Muscle of back (tissue), 11 donors: Measurements from ENCODE around the gene AVL9. TPM values are rescaled to one million over a fixed set of nuclear protein-coding genes. Genes with fewer than 3 reads are reported as not detected.
"Not testable (repeated sequence)": the region's sequence is repeated elsewhere in the genome, so short reads cannot be mapped to it uniquely, and the experiment has no call there.

ENCODE experiments used
- DNase-seq, 3 donors: peaks; one replicate each; pipeline versions ENCODE4 v3.0.0 to v3.0.0-alpha.2; 2013
- polyA plus RNA-seq, 10 donors: library from polyadenylated mRNA; unstranded; fragments of 120-200 nt; gene quantifications; one replicate each; pipeline ENCODE4 v1.2.1, GENCODE V29; 2013; ENCODE audit not compliant: insufficient read length in 10 of 10

The AVL9 gene
- polyA plus RNA-seq, 10 donors = 10.3 to 19.7 (median 15.1) TPM

DNA sequence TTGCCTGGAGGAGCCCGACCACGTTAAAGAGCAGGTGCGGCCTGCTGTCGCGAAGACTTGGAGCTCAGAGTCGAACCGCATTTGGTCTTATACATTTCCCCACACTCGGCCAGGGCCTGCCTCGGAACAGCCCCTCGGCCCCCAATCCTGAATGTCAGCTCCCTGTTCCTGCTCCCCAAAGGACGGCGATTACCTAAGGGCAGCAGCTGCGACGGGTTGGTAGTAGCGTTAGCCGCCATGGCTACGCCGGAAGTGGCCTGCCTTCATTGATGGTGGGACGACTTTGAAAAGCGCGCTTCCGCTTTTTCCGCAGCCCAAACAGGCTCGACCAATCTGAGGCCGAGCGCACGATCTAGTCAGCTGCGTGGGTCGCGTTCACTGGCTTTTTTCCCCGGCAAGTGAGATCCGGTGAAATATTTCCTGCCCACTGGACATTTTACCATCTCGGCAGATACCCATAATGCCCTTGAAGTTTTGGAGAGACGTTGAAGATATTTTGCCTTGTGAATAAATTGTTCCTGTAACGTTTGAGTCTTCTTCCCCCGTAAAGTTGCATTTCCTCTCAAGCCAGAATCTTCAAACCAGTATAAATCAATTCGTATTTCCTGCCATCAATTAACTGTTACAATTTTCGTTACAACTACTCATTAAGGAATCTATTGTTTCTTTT, 5.0 kb upstream of the AVL9 start, which contains the start of gene LSM5:
LSM5 (minus strand) TSS at position 254 of the 670 bp plus-strand sequence; CDS start at position 239, 15 bp downstream.
- DNase-seq = peak; percentile 94 to 98 (median 95)

DNA sequence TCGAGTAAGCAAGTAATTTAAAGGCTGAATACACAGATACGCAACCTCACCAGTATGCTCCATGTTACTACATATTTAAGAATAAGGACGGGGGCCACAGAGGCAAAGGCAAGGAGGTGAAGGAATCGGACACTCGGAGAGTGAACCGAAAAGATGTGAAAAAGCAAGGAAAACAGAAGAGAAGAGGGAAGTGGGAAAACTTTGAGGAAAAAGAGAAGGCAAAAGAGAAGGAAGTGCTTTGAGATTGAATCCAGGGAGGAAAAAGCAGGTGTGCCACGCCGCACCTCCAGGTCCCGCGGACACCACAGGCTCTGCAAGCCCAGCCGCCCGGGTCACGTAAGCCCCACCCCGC, 367 bp upstream of the AVL9 start:
- DNase-seq = no peak

DNA sequence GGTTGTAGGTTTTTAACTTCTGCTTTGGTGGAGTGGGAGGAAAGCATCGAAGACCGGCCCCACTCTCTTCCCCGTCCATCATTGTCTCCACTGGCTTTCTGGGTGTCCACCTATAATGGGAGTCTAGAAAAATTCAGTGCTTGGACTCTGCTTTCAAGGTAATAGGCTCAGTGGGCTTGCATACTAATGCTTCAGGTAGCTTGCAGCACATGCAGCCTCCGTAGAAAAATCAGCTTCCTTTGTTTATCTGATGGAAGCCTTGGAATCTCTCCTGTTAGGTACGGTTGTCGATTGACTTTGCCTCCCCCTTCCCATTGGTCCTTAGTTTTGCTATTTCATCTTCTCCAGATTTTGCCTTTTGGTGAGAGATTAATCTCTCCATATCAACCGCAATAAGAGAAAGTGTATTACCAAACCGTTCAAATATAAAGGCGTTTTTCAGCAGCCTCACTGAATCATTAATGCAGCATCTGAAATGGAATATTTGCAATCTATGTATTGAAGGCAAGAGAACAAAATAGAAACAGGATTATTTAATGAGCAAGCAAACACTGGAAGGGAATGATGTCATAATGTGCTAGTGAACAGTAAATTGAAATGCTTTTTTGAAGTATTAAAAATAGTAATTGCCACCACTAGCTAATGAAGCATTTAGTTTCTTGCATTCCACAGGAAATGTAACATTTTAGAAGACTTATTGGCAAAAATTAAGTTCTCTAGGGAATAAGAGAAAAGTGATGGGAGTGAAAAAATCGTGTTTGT, 944 bp downstream of the AVL9 start:
- DNase-seq = peak in 1 of 3 donors; percentile 2

DNA sequence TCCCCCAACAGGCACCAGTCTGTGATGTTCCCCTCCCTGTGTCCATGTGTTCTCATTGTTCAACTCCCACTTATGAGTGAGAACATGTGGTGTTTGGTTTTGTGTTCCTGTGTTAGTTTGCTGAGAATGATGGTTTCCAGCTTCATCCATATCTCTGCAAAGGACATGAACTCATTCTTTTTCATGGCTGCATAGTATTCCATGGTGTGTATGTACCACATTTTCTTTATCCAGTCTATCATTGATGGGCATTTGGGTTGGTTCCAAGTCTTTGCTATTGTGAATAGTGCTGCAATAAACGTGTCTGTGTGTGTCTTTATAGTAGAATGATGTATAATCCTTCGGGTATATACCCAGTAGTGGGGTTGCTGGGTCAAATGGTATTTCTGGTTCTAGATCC, 4.5 kb downstream of the AVL9 start:
- DNase-seq = not testable (repeated sequence)

DNA sequence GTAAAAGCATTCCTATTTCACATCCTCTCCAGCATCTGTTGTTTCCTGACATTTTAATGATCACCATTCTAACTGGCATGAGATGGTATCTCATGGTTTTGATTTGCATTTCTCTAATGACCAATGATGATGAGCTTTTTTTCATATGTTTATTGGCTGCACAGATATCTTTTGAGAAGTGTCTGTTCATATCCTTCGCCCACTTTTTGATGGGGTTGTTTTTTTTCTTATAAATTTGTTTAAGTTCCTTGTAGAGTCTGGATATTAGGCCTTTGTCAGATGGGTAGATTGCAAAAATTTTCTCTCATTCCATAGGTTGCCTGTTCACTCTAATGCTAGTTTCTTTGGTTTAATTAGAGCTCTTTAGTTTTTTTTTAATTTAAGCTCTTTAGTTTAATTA, 4.9 kb downstream of the AVL9 start:
- not testable (repeated sequence) for DNase-seq

DNA sequence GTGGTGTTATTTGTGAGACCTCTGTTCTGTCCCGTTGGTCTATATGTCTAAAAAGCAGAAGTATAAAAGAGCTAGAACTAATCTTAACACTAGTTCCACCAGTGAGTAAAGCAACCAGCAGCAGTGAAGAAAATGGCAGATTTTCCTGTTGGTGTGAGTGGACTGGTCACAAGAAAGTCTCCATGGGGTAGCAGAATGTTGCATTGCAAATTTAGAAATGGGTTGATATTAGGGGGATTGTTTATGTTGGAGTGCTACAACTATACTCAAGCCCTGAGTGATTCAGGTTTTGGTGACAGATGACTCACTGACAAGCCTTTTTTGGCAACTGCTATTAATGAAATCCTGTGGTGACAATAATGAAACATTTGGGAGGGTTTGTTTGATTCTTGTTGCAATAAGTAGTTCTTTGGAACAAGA, 5.6 kb downstream of the AVL9 start:
- DNase-seq = peak in 1 of 3 donors; percentile 48

DNA sequence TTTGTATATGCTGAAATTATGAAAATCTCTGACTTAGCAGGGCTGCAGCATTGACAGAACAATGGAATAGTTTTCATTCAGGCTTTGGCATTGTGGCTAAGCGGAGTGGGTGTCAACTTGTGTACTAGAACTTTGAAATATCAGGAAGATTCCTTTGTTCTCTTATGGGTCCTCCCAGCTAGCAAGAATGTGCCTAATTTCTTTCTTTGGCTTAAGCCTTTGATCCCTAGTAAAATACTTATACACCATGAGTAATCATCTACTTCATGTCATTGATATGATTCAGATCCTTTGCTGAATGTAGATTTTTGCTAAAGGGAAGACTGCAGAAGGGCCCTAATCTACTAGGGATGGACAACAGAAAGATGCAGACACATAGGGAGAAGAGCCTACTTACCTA, 6.2 kb downstream of the AVL9 start:
- DNase-seq = peak in 1 of 3 donors; percentile 42

DNA sequence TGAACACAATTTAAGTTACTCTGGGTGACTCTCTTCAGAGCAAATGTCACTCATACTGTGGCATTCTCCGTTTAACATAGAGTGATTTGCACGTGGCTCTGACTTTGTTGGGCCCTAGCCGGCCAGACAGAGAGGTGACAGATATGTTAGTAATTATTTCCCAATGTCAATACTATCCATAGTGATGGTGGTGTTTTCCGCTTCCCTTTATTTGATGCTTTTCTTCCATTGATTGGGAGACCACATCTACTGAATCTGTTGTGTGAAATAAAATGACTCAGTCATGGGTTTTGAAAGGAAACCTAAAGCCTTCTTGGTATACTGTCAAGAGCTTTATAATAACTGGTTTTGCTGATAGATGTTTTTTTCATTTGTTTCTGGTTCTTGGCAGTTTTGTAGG, 7.4 kb downstream of the AVL9 start:
- no peak for DNase-seq

DNA sequence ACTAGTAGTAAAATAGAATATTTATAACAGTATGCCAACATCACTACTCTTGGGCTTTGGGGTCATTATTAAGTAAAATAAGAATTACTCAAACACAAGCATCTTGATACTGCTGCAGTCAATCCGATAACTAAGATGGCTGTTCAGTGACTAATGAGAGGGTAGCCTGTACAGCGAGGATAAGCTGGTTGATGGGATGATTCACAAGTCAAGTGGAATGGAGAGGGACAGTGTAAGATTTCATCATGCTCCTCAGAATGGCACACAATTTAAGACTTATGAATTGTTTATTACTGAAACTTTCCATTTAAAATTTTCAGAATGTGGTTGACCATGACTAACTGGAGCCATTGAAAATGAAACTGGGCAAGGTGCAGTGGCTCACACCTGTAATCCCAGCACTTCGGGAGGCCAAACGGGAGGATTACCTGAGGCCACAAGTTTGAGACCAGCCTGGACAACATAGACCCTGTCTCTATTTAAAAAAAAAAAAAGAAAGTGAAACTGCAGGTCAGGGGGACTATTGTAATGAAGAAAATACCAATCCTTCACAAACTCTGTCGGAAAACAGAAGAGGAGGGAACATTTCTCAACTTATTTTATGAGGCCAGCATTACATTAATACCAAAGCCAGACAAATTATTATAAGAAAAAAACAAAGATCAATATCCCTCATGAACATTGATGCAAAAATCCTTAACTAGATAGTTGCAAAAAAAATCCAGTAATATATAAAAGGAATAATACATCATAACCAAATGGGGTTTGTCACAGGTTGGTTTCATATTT, 11.2 kb downstream of the AVL9 start:
- peak in 1 of 3 donors; percentile 81 for DNase-seq

DNA sequence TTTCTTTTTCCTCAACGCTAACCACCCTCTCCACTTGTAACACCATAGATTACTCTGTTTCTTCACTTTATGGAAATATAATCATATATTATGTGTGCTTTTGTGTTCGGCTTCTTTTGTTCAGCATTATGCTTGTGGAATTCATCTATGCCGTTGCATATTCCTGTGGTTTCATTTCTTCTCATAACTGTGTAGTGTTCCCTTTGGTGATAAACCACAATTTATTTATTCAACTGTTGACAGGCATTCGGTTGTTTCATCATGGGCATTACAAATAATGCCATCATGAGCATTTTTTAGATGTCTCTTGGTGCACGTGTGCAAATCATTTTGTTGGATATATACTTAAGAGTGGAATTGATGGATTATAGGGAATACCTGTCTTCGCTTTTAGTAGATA, 12.1 kb downstream of the AVL9 start:
- DNase-seq = no peak

DNA sequence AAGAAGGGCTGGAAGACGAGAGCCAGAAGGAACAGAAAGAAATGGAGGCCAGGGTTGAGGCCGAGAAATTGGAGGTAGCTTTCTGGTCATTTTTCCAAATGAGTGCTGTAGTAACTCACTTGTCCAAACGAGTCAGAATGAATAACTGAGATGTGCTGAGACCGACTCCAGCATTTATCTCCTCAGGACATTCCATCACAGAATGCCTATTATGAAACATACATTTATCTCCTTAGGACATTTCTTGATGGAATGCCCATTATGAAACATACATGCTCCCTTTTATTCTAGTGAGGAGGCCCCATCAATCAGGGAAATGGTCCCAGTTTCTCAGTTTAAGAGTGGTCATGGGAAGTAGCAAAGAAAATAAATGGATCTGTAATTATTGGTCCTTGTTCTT, 16.5 kb downstream of the AVL9 start:
- DNase-seq = no peak

DNA sequence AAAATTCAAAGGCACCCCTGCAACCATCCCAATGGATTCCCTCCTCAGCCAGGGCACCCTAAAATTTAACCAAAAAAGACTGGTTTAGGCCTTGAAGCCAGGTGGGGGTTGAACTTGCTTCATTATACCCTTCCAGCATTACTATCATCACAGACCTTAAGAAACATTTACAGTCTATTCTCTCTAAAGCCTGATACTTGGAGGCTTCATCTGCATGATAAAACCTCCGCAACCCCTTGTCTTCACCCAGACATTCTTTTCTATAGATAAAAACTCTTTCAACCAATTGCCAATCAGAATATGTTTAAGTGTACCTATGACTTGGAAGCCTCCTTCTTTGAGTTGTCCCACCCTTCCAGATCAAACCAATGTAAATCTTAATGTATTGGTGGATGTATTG, 17.9 kb downstream of the AVL9 start:
- no peak for DNase-seq

DNA sequence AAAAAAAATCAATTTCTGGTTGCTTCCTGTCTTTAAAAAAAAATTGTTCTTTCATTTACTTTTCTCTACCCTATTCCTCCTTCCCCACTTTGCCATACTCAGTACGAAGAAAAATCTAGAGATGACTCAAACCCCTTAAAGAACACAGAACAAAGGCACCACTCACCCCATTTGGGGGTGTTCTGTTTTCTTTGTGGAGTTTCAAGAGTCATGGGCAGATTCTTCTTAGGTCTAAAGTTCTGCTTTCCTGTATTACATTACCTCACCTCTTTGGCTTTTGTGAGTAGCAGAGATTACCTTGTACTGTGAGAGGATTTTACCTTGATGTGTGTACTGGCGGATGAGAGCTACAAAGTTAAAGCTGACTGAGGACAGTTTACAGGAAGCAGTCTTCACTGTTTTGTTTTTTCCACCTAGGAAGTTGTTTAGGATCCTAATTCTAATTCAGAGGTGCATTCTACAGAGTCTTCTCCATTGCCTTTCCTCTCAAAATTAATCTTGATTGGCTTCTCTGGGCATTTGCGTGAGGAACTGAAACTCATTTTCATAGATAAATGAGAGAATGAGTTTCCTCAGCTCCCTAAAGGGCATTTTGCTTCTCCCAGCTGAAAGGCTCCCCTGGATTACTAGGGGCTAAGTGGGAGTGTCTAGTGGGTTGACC, 20.7 kb downstream of the AVL9 start:
- no peak for DNase-seq

DNA sequence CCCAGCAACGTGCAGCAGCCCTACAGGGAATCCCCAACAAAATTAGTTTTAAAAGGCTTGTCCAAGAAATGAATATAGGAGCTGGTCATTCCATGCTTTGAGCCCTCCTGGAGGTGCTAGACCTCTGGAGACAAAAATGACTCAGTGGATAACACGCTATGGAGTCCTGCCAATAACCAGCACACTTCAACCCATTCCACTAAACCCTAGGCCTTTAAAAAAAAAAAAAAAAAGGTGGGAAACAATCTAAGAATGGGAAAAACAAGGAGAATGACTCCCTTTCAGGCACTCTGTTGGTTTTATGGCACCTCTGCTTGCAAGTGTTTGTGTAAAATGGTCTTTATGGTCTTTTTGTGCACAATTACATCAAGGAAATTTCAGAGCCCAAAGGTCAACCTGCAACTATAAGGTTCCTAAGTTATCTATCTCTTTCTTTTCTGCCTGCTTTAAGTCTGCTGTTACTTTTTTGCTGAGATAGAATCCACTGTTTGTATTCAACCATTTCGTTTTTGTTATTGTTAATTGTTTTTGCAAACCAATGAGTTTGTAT, 21.3 kb downstream of the AVL9 start:
- no peak for DNase-seq

DNA sequence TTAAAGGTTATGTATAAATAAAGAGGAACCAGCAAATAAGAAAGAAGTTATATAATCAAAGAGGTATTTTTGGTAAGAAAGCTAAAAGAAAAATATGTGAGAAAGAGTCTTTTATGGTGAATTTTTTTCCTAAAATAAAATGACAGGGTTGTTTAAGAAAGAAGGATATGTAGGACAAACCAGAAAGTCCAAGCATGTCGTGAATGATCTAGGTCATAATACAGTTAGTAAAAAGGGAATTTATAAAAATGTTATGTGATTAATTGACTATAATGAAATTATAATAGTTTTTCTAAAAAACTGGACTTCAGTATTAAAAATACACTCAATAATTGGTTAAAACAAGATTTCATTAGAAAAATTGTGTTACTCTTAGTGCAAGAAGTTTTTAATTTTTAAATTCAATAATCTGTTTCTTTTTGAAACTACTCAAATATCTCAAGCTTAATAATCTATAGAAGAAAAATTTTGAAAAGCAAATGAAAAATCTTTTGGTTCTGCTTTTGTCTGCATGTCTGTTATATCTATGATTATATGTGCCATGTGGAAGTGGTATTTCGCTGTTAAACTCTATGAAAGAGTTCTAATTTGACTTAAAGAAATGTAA, 23.3 kb downstream of the AVL9 start:
- peak in 2 of 3 donors; percentile 5 to 21 for DNase-seq

DNA sequence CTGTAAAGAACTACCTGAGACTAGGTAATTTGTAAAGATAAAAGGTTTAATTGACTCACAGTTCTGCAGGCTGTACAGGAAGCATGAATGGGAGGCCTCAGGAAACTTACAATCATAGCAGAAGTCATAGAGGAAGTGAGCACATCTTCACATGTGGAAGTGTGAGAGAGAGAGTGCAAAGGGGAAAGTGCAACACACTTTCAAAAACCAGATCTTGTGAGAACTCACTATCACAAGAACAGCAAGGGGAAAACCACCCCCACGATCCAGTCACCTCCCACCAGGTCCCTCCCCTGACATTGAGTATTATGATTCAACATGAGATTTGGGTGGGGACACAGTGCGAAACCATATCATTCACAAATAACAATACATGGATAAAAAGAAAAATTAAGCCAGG, 24.5 kb downstream of the AVL9 start:
- DNase-seq = no peak

DNA sequence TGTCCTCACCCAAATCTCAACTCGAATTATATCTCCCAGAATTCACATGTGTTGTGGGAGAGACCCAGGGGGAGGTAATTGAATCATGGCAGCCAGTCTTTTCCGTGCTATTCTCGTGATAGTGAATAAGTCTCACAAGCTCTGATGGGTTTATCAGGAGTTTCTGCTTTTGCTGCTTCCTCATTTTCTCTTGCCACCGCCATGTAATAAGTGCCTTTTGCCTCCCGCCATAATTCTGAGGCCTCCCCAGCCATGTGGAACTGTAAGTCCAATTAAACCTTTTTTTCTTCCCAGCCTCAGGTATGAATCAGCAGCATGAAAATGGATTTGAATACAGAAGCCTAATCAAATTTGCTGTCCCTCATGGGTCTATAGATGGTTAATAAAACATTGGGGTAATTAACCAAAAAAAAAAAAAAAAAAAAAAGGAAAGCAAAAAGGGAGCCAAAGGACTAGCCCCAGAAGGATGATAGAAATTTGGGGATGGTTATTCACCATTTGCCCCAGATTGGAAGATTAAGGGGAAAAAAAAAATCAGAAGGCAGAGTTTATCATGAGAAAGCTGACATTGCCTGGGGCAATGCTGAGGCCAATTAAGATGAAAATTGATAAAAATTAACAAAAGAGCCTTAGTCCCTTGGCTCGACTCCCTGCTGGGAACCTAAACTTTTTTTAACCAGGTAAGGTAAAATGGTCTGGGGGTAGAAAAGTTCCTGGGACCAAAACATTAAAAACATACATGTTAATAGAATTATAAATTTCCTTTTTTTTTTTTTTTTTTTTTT, 27.6 kb downstream of the AVL9 start:
- no peak for DNase-seq

DNA sequence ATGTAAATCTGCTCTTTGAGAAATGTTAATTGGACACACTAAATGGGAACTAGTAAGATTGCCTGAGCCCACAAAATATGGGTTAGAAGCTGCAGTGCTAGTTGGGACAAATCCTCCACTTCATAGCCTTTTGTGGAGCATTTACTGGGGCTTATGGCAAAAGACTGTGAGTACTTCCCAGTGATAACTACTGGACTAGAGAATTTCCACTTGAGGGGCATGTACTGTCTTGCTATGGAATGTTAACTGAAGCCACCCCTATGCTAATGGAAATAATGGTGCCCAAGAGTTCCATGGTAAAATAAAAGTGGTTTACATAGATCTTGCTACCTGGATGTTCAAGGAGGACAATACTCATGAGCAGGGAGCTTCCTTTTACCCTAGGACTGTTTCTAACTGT, 29.3 kb downstream of the AVL9 start:
- DNase-seq = no peak

DNA sequence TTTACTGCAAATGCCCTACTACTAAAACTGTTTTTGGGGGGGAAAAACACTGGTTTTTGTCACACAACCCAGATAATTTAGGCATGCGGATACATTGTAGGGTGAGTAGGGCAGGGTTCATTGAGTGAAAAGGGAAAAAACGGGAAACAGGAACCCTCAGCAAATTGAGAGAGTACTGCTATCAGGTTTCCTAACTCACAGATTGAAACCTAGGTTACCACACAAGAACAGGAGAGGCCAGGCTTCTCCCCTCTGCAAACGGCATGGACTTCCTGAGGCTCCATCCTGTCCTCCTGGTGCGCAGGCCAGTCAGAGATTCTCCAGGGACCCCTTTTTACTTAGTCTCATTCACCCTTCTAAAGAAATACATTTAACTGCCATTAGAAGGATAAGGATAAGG, 30.6 kb downstream of the AVL9 start:
- DNase-seq = no peak

DNA sequence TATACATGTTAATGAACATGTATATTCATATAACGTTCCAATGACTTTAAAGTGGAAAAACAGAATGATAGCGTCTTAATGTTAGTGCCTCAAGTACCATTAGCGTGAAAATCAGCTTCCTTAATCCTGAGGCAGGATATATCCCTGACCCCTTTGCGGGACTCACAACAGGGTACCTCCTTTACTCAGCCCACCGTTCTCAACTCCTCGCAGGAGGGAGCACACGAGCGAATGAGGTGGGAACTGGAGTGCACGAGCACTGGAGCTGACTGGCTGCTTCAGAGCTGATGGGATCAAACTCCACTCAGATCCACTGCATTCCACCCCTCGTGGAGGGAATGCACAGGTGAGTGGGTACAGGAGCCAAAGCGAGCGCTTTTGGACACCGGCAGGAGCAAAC, 36.1 kb downstream of the AVL9 start:
- DNase-seq = no peak

DNA sequence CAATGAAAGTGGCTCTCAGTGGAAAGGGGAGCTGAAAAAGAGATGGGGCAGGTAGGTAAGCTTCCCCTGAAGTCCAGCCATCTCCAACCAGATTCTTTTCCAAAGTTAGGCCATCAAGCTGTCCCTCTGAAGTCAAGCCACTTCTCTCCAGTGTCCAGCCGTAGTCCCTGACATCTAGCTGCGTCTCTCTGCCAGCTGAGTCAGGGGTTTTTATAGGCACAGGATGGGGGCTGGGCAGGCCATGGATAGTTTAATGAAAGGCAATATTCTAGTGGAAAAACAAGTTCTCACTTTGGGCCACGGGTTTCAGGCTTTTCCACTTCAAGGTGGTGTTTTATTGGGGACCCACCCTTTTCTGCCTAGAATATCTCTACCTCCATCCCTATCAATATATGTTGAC, 36.8 kb downstream of the AVL9 start:
- no peak for DNase-seq
